Fibroblast of mammary gland (primary cell): ENCODE results near the gene PCAT7.
"Not testable (repeated sequence)": the region's sequence is repeated elsewhere in the genome, so short reads cannot be mapped to it uniquely, and the experiment has no call there.

Experiments
- DNase-seq: peaks from one replicate; pipeline ENCODE4 v3.0.0-alpha.2; 2010; ENCODE audit warnings: low read depth
- H3K4me3 ChIP-seq: 2 replicates; pipeline ENCODE4 v1.5.1; 2011; ENCODE audit warnings: low read depth, mild to moderate bottlenecking, low read length, moderate library complexity; ENCODE audit not compliant: control insufficient read depth
- CTCF ChIP-seq: conservative IDR thresholded peaks from 2 replicates; pipeline ENCODE4 v1.5.1; 2011; ENCODE audit warnings: low read depth, low read length, inconsistent platforms; ENCODE audit not compliant: control insufficient read depth, insufficient read depth

PCAT7 gene

GRCh38 chr9:94560237-94560636, 5.4 kb downstream of the PCAT7 start:
- H3K4me3 ChIP-seq = no peak overlapping the region
- no peak for DNase-seq
- no peak for TF ChIP-seq CTCF

GRCh38 chr9:94563548-94563947, 8.7 kb downstream of the PCAT7 start:
- no peak overlapping the region for H3K4me3 ChIP-seq
- DNase-seq = no peak
- no peak for TF ChIP-seq CTCF

- not testable (repeated sequence) for H3K4me3 ChIP-seq, DNase-seq
These were observed 9.4 kb downstream of the PCAT7 start for GRCh38 chr9:94564279-94564678.

GRCh38 chr9:94566550-94566949, 11.7 kb downstream of the PCAT7 start:
- no peak overlapping the region for H3K4me3 ChIP-seq
- no peak for TF ChIP-seq CTCF
- DNase-seq = no peak

GRCh38 chr9:94567271-94567670, 12.4 kb downstream of the PCAT7 start:
- TF ChIP-seq CTCF = no peak
- H3K4me3 ChIP-seq = no peak overlapping the region
- no peak for DNase-seq

GRCh38 chr9:94568250-94568889, 13.5 kb downstream of the PCAT7 start:
- no peak for TF ChIP-seq CTCF
- no peak for DNase-seq
- no peak overlapping the region for H3K4me3 ChIP-seq

GRCh38 chr9:94568972-94569712, 14.3 kb downstream of the PCAT7 start:
- no peak overlapping the region for H3K4me3 ChIP-seq
- no peak for TF ChIP-seq CTCF
- DNase-seq = no peak
